GM18511 (cell line): ENCODE measurements around the gene LRRC8E.
A peak's percentile ranks its signal among the peaks of the same experiment; 100 is the strongest.

ENCODE experiments used
- ATAC-seq: cut with Tn5 transposase; IDR thresholded peaks from one replicate; pipeline ENCODE4 v1.9.1; 2021; ENCODE audit warnings: mild to moderate bottlenecking, moderate library complexity; ENCODE audit not compliant: unreplicated experiment

Gene LRRC8E

GRCh38 chr19:7867092-7867844, 21.0 kb upstream of the LRRC8E start:
- no peak for ATAC-seq

GRCh38 chr19:7868326-7868670, 20.0 kb upstream of the LRRC8E start:
- no peak for ATAC-seq

GRCh38 chr19:7868671-7869452, 19.4 kb upstream of the LRRC8E start:
- ATAC-seq, result peak; percentile 74

- ATAC-seq, result peak; percentile 56
Observed at GRCh38 chr19:7869453-7869909, 18.8 kb upstream of the LRRC8E start.

GRCh38 chr19:7869910-7870511, 18.3 kb upstream of the LRRC8E start:
- ATAC-seq, result no peak

GRCh38 chr19:7870571-7871436, 17.5 kb upstream of the LRRC8E start:
- ATAC-seq, result no peak

- ATAC-seq, result no peak
Observed at GRCh38 chr19:7871437-7872305, 16.6 kb upstream of the LRRC8E start.

- no peak for ATAC-seq
Observed at GRCh38 chr19:7872306-7873204, 15.8 kb upstream of the LRRC8E start.

GRCh38 chr19:7873304-7874075, 14.8 kb upstream of the LRRC8E start:
- ATAC-seq, result no peak

- no peak for ATAC-seq
Observed at GRCh38 chr19:7874076-7874896, 14.0 kb upstream of the LRRC8E start, which contains the start of gene PRR36. Gene PRR36 (minus strand): TSS chr19:7874390. CDS start chr19:7873689, 701 bp downstream.

GRCh38 chr19:7874897-7875273, 13.4 kb upstream of the LRRC8E start:
- ATAC-seq, result no peak

GRCh38 chr19:7877249-7877836, 11.0 kb upstream of the LRRC8E start:
- ATAC-seq, result no peak

GRCh38 chr19:7879111-7879807, 9.1 kb upstream of the LRRC8E start:
- no peak for ATAC-seq

- ATAC-seq, result no peak
Observed at GRCh38 chr19:7879836-7880235, 8.5 kb upstream of the LRRC8E start.

GRCh38 chr19:7881910-7882309, 6.4 kb upstream of the LRRC8E start:
- no peak for ATAC-seq

- no peak for ATAC-seq
Observed at GRCh38 chr19:7883105-7883504, 5.2 kb upstream of the LRRC8E start.
